Osteocyte (in vitro differentiated cells): Measurements from ENCODE around the gene ZNF521. TPM values are rescaled to one million over a fixed set of nuclear protein-coding genes. Genes with fewer than 3 reads are reported as not detected.

Experiments
- DNase-seq: peaks from one replicate; pipeline ENCODE4 v3.0.0; 2021; ENCODE audit warnings: mixed read lengths; ENCODE audit not compliant: unreplicated experiment; ENCODE audit errors: extremely low spot score
- H3K27ac Mint-ChIP-seq: one replicate; pipeline ENCODE4 v1.8.0; 2021; ENCODE audit warnings: mild to moderate bottlenecking, mixed read lengths; ENCODE audit not compliant: unreplicated experiment
- H3K27me3 Mint-ChIP-seq: one replicate; pipeline ENCODE4 v1.8.0; 2021; ENCODE audit warnings: mixed read lengths; ENCODE audit not compliant: unreplicated experiment
- H3K36me3 Mint-ChIP-seq: one replicate; pipeline ENCODE4 v1.8.0; 2021; ENCODE audit warnings: mixed read lengths; ENCODE audit not compliant: unreplicated experiment
- H3K4me1 Mint-ChIP-seq: one replicate; pipeline ENCODE4 v1.8.0; 2021; ENCODE audit warnings: mixed read lengths; ENCODE audit not compliant: unreplicated experiment
- H3K4me3 Mint-ChIP-seq: one replicate; pipeline ENCODE4 v1.8.0; 2021; ENCODE audit warnings: mild to moderate bottlenecking, moderate library complexity, mixed read lengths; ENCODE audit not compliant: unreplicated experiment
- H3K9me3 Mint-ChIP-seq: one replicate; pipeline ENCODE4 v1.8.0; 2021; ENCODE audit warnings: mixed read lengths; ENCODE audit not compliant: unreplicated experiment
- total RNA-seq: library from RNA; stranded (reverse); gene quantifications from 2 replicates; pipeline ENCODE4 v1.2.1, GENCODE V29; 2021
- TF ChIP-seq, protein P1 (sequence below): fragments of 200-600 bp; sonication (generic); IDR thresholded peaks from 2 replicates; pipeline ENCODE4 v1.5.0; 2021; ENCODE audit warnings: antibody characterized with exemption, mild to moderate bottlenecking, moderate library complexity

Gene ZNF521
- total RNA-seq, 1 donor from 2014 or later = 57.1 TPM

DNA sequence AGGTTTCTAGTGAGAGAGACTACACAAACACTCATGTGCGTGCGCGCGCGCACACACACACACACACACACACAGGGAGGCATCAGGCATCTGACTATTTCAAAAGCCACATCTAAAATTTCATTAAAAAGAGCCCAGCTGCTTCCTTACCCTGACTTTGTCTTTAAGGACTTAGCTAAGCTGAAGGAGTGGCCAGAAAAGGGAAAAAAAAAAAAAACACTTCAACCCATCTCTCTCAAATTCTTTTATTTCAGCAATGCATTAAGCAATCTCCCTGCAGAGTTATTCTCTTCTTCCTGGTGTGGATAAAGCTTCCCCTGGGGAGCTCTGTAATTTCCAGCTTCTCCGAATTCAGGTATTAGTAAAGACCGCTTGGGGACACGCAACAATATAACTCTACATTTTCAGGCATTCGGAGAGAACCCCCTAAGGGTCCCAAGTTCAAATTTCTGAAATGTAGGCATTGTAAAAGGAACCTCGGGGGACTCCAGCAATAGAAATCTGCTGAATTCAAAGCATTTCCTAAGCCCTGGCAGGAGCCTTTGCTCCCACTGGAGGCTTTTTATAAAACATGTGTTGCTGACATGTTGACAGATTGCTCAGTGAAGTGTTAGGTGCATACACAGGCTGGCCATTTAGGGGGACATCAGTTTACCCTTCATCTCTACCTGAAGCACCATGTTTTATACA, 67.0 kb downstream of the ZNF521 start:
- TF ChIP-seq, protein P1, sequence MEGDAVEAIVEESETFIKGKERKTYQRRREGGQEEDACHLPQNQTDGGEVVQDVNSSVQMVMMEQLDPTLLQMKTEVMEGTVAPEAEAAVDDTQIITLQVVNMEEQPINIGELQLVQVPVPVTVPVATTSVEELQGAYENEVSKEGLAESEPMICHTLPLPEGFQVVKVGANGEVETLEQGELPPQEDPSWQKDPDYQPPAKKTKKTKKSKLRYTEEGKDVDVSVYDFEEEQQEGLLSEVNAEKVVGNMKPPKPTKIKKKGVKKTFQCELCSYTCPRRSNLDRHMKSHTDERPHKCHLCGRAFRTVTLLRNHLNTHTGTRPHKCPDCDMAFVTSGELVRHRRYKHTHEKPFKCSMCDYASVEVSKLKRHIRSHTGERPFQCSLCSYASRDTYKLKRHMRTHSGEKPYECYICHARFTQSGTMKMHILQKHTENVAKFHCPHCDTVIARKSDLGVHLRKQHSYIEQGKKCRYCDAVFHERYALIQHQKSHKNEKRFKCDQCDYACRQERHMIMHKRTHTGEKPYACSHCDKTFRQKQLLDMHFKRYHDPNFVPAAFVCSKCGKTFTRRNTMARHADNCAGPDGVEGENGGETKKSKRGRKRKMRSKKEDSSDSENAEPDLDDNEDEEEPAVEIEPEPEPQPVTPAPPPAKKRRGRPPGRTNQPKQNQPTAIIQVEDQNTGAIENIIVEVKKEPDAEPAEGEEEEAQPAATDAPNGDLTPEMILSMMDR = no peak
- no peak for DNase-seq
- no peaks in the 10 kb centered on the region for H3K27me3 Mint-ChIP-seq
- no peaks in the 10 kb centered on the region for H3K36me3 Mint-ChIP-seq
- no peaks in the 10 kb centered on the region for H3K9me3 Mint-ChIP-seq
- H3K4me1 Mint-ChIP-seq = peaks cover 5% of the 10 kb centered on the region
- H3K4me3 Mint-ChIP-seq = no peak overlapping the region
- no peak overlapping the region for H3K27ac Mint-ChIP-seq

DNA sequence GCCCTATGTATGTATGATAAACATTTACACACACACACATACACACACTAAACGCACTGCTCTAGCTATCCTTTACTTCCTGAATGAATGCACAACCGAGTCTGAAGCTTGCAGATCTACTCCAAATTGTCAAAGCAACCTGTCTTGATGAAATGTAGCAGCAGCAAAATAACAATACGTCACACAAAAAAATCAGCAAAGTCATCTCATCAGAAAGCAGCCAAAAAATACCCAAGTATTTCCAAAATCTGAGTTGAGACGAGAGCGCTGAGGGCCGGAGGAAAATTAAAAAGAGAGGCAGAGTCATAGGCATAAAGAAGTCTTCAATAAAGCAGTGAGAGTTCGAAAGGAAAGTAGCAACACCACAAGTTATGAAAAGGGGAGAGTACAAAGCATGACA, 67.7 kb downstream of the ZNF521 start:
- no peak for DNase-seq

DNA sequence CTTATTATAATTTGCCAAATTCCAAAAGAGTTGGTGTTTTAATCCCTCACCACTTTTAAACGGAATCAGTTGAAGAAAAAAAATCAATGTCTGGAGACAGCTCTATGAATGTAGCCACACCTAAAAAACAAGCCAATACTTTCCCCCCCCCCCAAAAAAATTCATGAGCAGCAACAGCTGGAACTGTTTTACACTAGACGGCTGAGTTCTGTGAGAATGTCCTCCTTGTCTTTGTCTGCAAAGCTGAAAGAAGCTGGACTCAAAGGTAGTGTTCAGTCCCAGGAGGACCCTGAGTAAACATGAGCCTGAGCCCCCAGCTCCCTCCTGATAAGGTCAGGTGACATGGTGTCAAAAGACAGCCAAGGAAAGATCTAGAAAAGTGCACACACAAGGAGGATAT, 68.2 kb downstream of the ZNF521 start:
- Mint-ChIP-seq H3K9me3 (no peaks in the 10 kb centered on the region), H3K27me3 (no peaks in the 10 kb centered on the region), H3K4me3 (no peak overlapping the region), H3K27ac (no peak overlapping the region), H3K36me3 (no peaks in the 10 kb centered on the region), H3K4me1 (peaks cover 16% of the 10 kb centered on the region)
- TF ChIP-seq, protein P1 = no peak
- DNase-seq = no peak

More for the DNA sequence above, 67.7 kb downstream of the ZNF521 start:
- H3K9me3 Mint-ChIP-seq = no peaks in the 10 kb centered on the region
- H3K4me1 Mint-ChIP-seq = peaks cover 11% of the 10 kb centered on the region
- TF ChIP-seq, protein P1 = no peak
- H3K4me3 Mint-ChIP-seq = no peak overlapping the region
- no peaks in the 10 kb centered on the region for H3K36me3 Mint-ChIP-seq
- H3K27ac Mint-ChIP-seq = no peak overlapping the region
- H3K27me3 Mint-ChIP-seq = no peaks in the 10 kb centered on the region

DNA sequence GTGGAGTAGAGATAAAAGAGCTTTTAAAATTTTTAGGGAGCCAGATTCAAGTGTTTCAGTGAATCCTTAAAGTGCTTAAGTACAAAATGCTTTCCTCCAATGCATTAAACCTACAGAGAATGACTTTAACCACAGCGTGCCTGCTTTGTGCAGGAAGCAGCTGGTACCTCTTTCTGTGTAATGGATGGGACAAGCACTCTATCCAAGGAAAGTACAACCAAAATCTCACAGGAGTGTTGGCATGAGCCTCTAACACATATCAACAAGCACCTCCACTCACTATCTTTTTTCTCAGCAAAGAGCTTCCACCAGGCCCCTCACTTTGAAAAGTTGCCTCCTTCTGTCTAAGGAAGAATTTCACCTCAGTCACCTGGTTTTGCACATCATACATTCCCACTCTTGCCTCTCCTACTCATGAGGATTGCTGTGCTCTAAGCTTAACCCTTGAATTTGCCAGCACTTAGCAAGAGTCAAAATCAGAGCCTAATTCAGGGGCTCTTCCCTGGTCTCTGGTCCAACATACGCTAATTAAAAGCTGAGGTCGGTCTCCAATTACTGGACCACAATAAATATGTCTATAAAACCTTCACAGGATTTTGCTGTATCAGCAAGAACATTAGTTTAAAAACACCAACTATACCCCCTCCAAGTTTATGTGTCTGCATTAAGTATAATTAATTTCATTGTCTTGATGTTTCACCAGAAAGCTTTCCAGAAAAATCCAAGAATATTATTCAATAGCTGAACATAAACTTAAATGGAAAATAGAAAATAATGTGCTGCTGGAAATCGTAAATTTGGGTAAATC, 68.9 kb downstream of the ZNF521 start:
- H3K4me1 Mint-ChIP-seq = peaks cover 23% of the 10 kb centered on the region
- no peaks in the 10 kb centered on the region for H3K27me3 Mint-ChIP-seq

DNA sequence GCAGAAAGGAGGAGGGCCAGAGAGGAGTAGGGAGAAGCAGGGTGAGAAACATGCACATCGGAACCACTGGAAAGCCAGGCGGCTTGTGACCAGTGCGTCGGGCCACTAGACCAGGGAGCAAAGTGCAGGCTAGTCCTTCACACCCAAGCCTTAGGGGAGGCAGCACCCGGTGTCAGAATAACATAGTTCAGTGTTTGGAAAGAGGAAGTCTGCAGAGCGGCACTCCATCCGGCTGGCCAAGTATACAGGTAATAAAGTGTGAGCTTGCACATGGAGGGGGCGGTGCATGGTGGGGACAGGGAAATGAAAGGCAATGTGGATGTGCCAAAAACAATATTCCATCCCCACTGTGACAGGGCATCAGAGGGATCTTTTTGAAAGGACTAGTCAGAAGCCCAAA, 69.7 kb downstream of the ZNF521 start:
- H3K4me1 Mint-ChIP-seq = peaks cover 28% of the 10 kb centered on the region

More for the DNA sequence above, 68.9 kb downstream of the ZNF521 start:
- Mint-ChIP-seq H3K36me3 (no peaks in the 10 kb centered on the region), H3K27ac (no peak overlapping the region), H3K4me3 (no peak overlapping the region), H3K9me3 (no peaks in the 10 kb centered on the region)
- TF ChIP-seq, protein P1 = no peak
- no peak for DNase-seq

More for the DNA sequence above, 69.7 kb downstream of the ZNF521 start:
- DNase-seq = no peak
- Mint-ChIP-seq H3K4me3 (no peak overlapping the region), H3K27ac (no peak overlapping the region), H3K9me3 (no peaks in the 10 kb centered on the region), H3K36me3 (no peaks in the 10 kb centered on the region), H3K27me3 (no peaks in the 10 kb centered on the region)
- TF ChIP-seq, protein P1 = no peak
